Mesendoderm (in vitro differentiated cells): ENCODE data around the gene STUB1.

Source experiments
- DNase-seq: peaks from one replicate; pipeline ENCODE4 v3.0.0; 2013
- H2AK5ac ChIP-seq: 2 replicates; pipeline ENCODE4 v1.6.1; 2013; ENCODE audit warnings: low read length, inconsistent platforms
- H2BK120ac ChIP-seq: 2 replicates; pipeline ENCODE4 v1.6.1; 2013; ENCODE audit warnings: low read depth, mild to moderate bottlenecking, low read length, moderate library complexity, mixed read lengths
- H2BK15ac ChIP-seq: replicated peaks from 2 replicates; pipeline ENCODE4 v1.6.1; 2013; ENCODE audit warnings: low read depth, mild to moderate bottlenecking, moderate library complexity
- H2BK5ac ChIP-seq: 2 replicates; pipeline ENCODE4 v1.6.1; 2013; ENCODE audit warnings: low read length, inconsistent platforms
- H3K18ac ChIP-seq: 2 replicates; pipeline ENCODE4 v1.6.1; 2013; ENCODE audit warnings: mild to moderate bottlenecking, low read length, mixed read lengths
- H3K23ac ChIP-seq: one replicate; pipeline ENCODE4 v1.6.1; 2013; ENCODE audit warnings: low read length
- H3K27ac ChIP-seq: 2 replicates; pipeline ENCODE4 v1.5.1; 2013; ENCODE audit warnings: low read depth, mild to moderate bottlenecking, inconsistent platforms, low read length, moderate library complexity
- H3K27me3 ChIP-seq: 2 replicates; pipeline ENCODE4 v1.6.1; 2013; ENCODE audit warnings: low read length, control low read depth, mild to moderate bottlenecking, inconsistent platforms; ENCODE audit not compliant: insufficient read depth, poor library complexity
- H3K36me3 ChIP-seq: 2 replicates; pipeline ENCODE4 v1.6.1; 2013; ENCODE audit warnings: low read length, inconsistent platforms; ENCODE audit not compliant: control insufficient read depth, insufficient read depth
- H3K4ac ChIP-seq: one replicate; pipeline ENCODE4 v1.6.1; 2013; ENCODE audit warnings: low read depth, mild to moderate bottlenecking, low read length, moderate library complexity
- H3K4me1 ChIP-seq: 2 replicates; pipeline ENCODE4 v1.6.1; 2013; ENCODE audit warnings: low read depth, low read length, inconsistent platforms; ENCODE audit not compliant: control insufficient read depth
- H3K4me2 ChIP-seq: 2 replicates; pipeline ENCODE4 v1.6.1; 2013; ENCODE audit warnings: low read length
- H3K4me3 ChIP-seq: 2 replicates; pipeline ENCODE4 v1.5.1; 2013; ENCODE audit warnings: mild to moderate bottlenecking, low read length
- H3K56ac ChIP-seq: one replicate; pipeline ENCODE4 v1.6.1; 2013; ENCODE audit warnings: low read length
- H3K79me1 ChIP-seq: 2 replicates; pipeline ENCODE4 v1.6.1; 2013; ENCODE audit warnings: low read length, inconsistent platforms
- H3K79me2 ChIP-seq: 2 replicates; pipeline ENCODE4 v1.6.1; 2013; ENCODE audit warnings: mild to moderate bottlenecking, low read length; ENCODE audit not compliant: control insufficient read depth, insufficient read depth
- H3K9ac ChIP-seq: 2 replicates; pipeline ENCODE4 v1.6.1; 2013; ENCODE audit warnings: low read length, inconsistent platforms
- H4K5ac ChIP-seq: one replicate; pipeline ENCODE4 v1.6.1; 2013; ENCODE audit warnings: low read length
- H4K8ac ChIP-seq: one replicate; pipeline ENCODE4 v1.6.1; 2013; ENCODE audit warnings: low read depth, mild to moderate bottlenecking, control low read depth, low read length, moderate library complexity
- WGBS: extraction: QIAGEN DNeasy Blood & Tissue Kit; methylation state at CpG from one replicate; pipeline ENCODE4 v1.1.7; 2013; ENCODE audit warnings: low lambda C conversion rate, missing lambda C conversion rate; ENCODE audit not compliant: insufficient coverage; ENCODE audit errors: extremely low coverage; 5-methylcytosine and 5-hydroxymethylcytosine counted together

STUB1 gene

GRCh38 chr16:720447-720989, 40.3 kb downstream of the STUB1 start:
- peak overlapping the region; percentile 66 for H3K23ac ChIP-seq
- H3K27me3 ChIP-seq, result peaks cover 4% of the 10 kb centered on the region
- H3K56ac ChIP-seq, result peak overlapping the region; percentile 98
- peak overlapping the region; percentile 50 for H3K4ac ChIP-seq
- no peaks in the 10 kb centered on the region for H3K36me3 ChIP-seq
- no CpG with 5 or more reads among the region's 38 CpGs for WGBS
- H2BK15ac ChIP-seq, result no peak overlapping the region
- peak overlapping the region; percentile 65 for H3K4me3 ChIP-seq
- peak overlapping the region; percentile 80 for H3K27ac ChIP-seq
- peak overlapping the region; percentile 89 for H2BK5ac ChIP-seq
- peak; percentile 83 for DNase-seq
- H2AK5ac ChIP-seq, result no peak overlapping the region
- H3K18ac ChIP-seq, result peak overlapping the region; percentile 35
- no peaks in the 10 kb centered on the region for H3K79me1 ChIP-seq
- H2BK120ac ChIP-seq, result no peak overlapping the region
- H3K9ac ChIP-seq, result peak overlapping the region; percentile 95
- H4K5ac ChIP-seq, result no peak overlapping the region
- peaks cover 4% of the 10 kb centered on the region for H3K4me1 ChIP-seq
- H3K4me2 ChIP-seq, result peak overlapping the region; percentile 92
- no peaks in the 10 kb centered on the region for H3K79me2 ChIP-seq
- no peak overlapping the region for H4K8ac ChIP-seq

GRCh38 chr16:720990-721764, 41.0 kb downstream of the STUB1 start, which contains the start of gene ANTKMT:
Gene ANTKMT (plus strand): TSS chr16:721146. CDS start chr16:721275, 129 bp downstream.
- no peak within 1 kb of the TSS for H4K8ac ChIP-seq
- no CpG with 5 or more reads among the region's 106 CpGs for WGBS
- no peak within 1 kb of the TSS for H2AK5ac ChIP-seq
- H3K4me3 ChIP-seq, result peak within 1 kb of the TSS; percentile 65
- H2BK5ac ChIP-seq, result peak within 1 kb of the TSS; percentile 89
- H3K18ac ChIP-seq, result peak within 1 kb of the TSS; percentile 54
- H3K36me3 ChIP-seq, result no peaks in the 10 kb centered on the region
- peak within 1 kb of the TSS; percentile 95 for H3K9ac ChIP-seq
- H3K56ac ChIP-seq, result peak within 1 kb of the TSS; percentile 98
- no peak within 1 kb of the TSS for H2BK15ac ChIP-seq
- H3K4me2 ChIP-seq, result peak within 1 kb of the TSS; percentile 92
- no peaks in the 10 kb centered on the region for H3K79me2 ChIP-seq
- peak; percentile 95 for DNase-seq
- no peak within 1 kb of the TSS for H2BK120ac ChIP-seq
- peak within 1 kb of the TSS; percentile 50 for H3K4ac ChIP-seq
- H3K4me1 ChIP-seq, result peaks cover 4% of the 10 kb centered on the region
- peak within 1 kb of the TSS; percentile 80 for H3K27ac ChIP-seq
- H4K5ac ChIP-seq, result no peak within 1 kb of the TSS
- no peaks in the 10 kb centered on the region for H3K27me3 ChIP-seq
- peak within 1 kb of the TSS; percentile 66 for H3K23ac ChIP-seq
- no peaks in the 10 kb centered on the region for H3K79me1 ChIP-seq

GRCh38 chr16:721765-722540, 41.7 kb downstream of the STUB1 start:
- Histone ChIP-seq H2BK120ac (no peak overlapping the region), H3K56ac (peak overlapping the region; percentile 49), H3K79me2 (no peaks in the 10 kb centered on the region), H3K36me3 (no peaks in the 10 kb centered on the region), H3K27ac (no peak overlapping the region), H3K79me1 (no peaks in the 10 kb centered on the region), H3K9ac (no peak overlapping the region), H3K4me1 (peaks cover 4% of the 10 kb centered on the region), H2BK15ac (no peak overlapping the region), H2BK5ac (no peak overlapping the region), H3K18ac (no peak overlapping the region), H3K27me3 (no peaks in the 10 kb centered on the region), H4K8ac (no peak overlapping the region), H3K4me2 (no peak overlapping the region), H3K23ac (no peak overlapping the region), H4K5ac (no peak overlapping the region), H2AK5ac (no peak overlapping the region), H3K4ac (no peak overlapping the region), H3K4me3 (no peak overlapping the region)
- DNase-seq, result no peak
- no CpG with 5 or more reads among the region's 51 CpGs for WGBS

GRCh38 chr16:722835-723633, 42.8 kb downstream of the STUB1 start:
- Histone ChIP-seq H2BK5ac (no peak overlapping the region), H2BK120ac (no peak overlapping the region), H3K4ac (no peak overlapping the region), H3K4me2 (no peak overlapping the region), H3K79me2 (no peaks in the 10 kb centered on the region), H2AK5ac (no peak overlapping the region), H3K4me1 (peaks cover 4% of the 10 kb centered on the region), H3K27ac (no peak overlapping the region), H3K9ac (no peak overlapping the region), H3K56ac (no peak overlapping the region), H2BK15ac (no peak overlapping the region), H4K8ac (no peak overlapping the region), H3K23ac (no peak overlapping the region), H3K4me3 (no peak overlapping the region), H3K18ac (no peak overlapping the region), H3K79me1 (no peaks in the 10 kb centered on the region), H4K5ac (no peak overlapping the region), H3K27me3 (no peaks in the 10 kb centered on the region), H3K36me3 (no peaks in the 10 kb centered on the region)
- WGBS, result no CpG with 5 or more reads among the region's 24 CpGs
- DNase-seq, result no peak

- Histone ChIP-seq H3K27me3 (no peaks in the 10 kb centered on the region), H3K36me3 (no peaks in the 10 kb centered on the region), H3K27ac (no peak overlapping the region), H3K79me1 (no peaks in the 10 kb centered on the region), H3K18ac (no peak overlapping the region), H3K56ac (no peak overlapping the region), H2BK120ac (no peak overlapping the region), H3K23ac (no peak overlapping the region), H3K9ac (no peak overlapping the region), H2BK15ac (no peak overlapping the region), H3K4ac (no peak overlapping the region), H4K5ac (no peak overlapping the region), H3K4me2 (no peak overlapping the region), H4K8ac (no peak overlapping the region), H3K4me1 (peaks cover 4% of the 10 kb centered on the region), H2BK5ac (no peak overlapping the region), H3K4me3 (no peak overlapping the region), H2AK5ac (no peak overlapping the region), H3K79me2 (no peaks in the 10 kb centered on the region)
- no peak for DNase-seq
- WGBS, result no CpG with 5 or more reads among the region's 9 CpGs
Measured at GRCh38 chr16:723695-724094, 43.5 kb downstream of the STUB1 start.
